ENCODE results near the gene PCBP3. TPM values are rescaled to one million over a fixed set of nuclear protein-coding genes. Genes with fewer than 3 reads are reported as not detected.

The PCBP3 gene
- total RNA-seq, 1 experiment from 2014 or later, result not detected

GRCh38 chr21:45822429-45823099 lies 179.0 kb downstream of the PCBP3 start:
- Histone ChIP-seq H3K4me3 (ENCODE audit: low read depth in 2 of 2, low read length in 2 of 2) (no peak overlapping the region), H3K4me1 (ENCODE audit: control insufficient read depth, insufficient read depth, low read length) (no peaks in the 10 kb centered on the region; the same call in 1 of the 2 replicates), H3K9me3 (ENCODE audit: control insufficient read depth, insufficient read depth, low read depth, low read length) (no peaks in the 10 kb centered on the region), H3K27ac (ENCODE audit: low read length) (no peak overlapping the region), H3K27me3 (ENCODE audit: control insufficient read depth, insufficient read depth, low read length) (no peaks in the 10 kb centered on the region; the same call in 1 of the 2 replicates), H3K36me3 (ENCODE audit: control insufficient read depth, insufficient read depth, low read length) (no peaks in the 10 kb centered on the region)
- DNase-seq (ENCODE audit: low read depth, low spot score) (no peak), ATAC-seq (no peak)
- CTCF ChIA-PET, result interaction anchor here (0.6 to 0.9 kb wide), 2 partner anchors 85 to 266 kb away, joined by 3 to 4 read pairs; no protein-coding TSS in a partner anchor
- intact Hi-C loops (cut with micrococcal nuclease; ENCODE audit: unreplicated experiment), result no loop called here
- in situ Hi-C loops (cut with HindIII; ENCODE audit: low pct_unique_long_range_greater_than_20kb, low sequenced_read_pairs), result no loop called here
- BruUV-seq (replicated peaks), result no TSS peak
- POLR2A ChIA-PET, result no interaction called here
- TF ChIP-seq POLR2AphosphoS5 (IDR thresholded peaks at IDR 0.05; ENCODE audit: low read depth, low read length), result no peak
- no peak for TF ChIP-seq TCF7L2 (IDR thresholded peaks at IDR 0.05; ENCODE audit: low read depth, low read length)
- TF ChIP-seq CTCF (IDR thresholded peaks at IDR 0.05), result no peak
- TF ChIP-seq, protein P1, sequence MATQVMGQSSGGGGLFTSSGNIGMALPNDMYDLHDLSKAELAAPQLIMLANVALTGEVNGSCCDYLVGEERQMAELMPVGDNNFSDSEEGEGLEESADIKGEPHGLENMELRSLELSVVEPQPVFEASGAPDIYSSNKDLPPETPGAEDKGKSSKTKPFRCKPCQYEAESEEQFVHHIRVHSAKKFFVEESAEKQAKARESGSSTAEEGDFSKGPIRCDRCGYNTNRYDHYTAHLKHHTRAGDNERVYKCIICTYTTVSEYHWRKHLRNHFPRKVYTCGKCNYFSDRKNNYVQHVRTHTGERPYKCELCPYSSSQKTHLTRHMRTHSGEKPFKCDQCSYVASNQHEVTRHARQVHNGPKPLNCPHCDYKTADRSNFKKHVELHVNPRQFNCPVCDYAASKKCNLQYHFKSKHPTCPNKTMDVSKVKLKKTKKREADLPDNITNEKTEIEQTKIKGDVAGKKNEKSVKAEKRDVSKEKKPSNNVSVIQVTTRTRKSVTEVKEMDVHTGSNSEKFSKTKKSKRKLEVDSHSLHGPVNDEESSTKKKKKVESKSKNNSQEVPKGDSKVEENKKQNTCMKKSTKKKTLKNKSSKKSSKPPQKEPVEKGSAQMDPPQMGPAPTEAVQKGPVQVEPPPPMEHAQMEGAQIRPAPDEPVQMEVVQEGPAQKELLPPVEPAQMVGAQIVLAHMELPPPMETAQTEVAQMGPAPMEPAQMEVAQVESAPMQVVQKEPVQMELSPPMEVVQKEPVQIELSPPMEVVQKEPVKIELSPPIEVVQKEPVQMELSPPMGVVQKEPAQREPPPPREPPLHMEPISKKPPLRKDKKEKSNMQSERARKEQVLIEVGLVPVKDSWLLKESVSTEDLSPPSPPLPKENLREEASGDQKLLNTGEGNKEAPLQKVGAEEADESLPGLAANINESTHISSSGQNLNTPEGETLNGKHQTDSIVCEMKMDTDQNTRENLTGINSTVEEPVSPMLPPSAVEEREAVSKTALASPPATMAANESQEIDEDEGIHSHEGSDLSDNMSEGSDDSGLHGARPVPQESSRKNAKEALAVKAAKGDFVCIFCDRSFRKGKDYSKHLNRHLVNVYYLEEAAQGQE (IDR thresholded peaks at IDR 0.05; ENCODE audit: insufficient read depth in 1 of 2, low read depth in 2 of 2, low read length in 1 of 2), result no peak

GRCh38 chr21:45823100-45823681 lies 179.7 kb downstream of the PCBP3 start:
- CTCF ChIA-PET, result no interaction called here
- BruUV-seq (replicated peaks), result no TSS peak
- H3K27me3 ChIP-seq (ENCODE audit: control insufficient read depth, insufficient read depth, low read length), result no peaks in the 10 kb centered on the region; the same call in 1 of the 2 replicates
- POLR2A ChIA-PET, result no interaction called here
- DNase-seq (ENCODE audit: low read depth, low spot score) (no peak), ATAC-seq (no peak)
- no peaks in the 10 kb centered on the region for H3K36me3 ChIP-seq (ENCODE audit: control insufficient read depth, insufficient read depth, low read length)
- no peak overlapping the region for H3K27ac ChIP-seq (ENCODE audit: low read length)
- H3K4me3 ChIP-seq (ENCODE audit: low read depth in 2 of 2, low read length in 2 of 2), result no peak overlapping the region
- intact Hi-C loops (cut with micrococcal nuclease; ENCODE audit: unreplicated experiment), result no loop called here
- H3K9me3 ChIP-seq (ENCODE audit: control insufficient read depth, insufficient read depth, low read depth, low read length), result no peaks in the 10 kb centered on the region
- no peaks in the 10 kb centered on the region; the same call in 1 of the 2 replicates for H3K4me1 ChIP-seq (ENCODE audit: control insufficient read depth, insufficient read depth, low read length)
- TF ChIP-seq, protein P1 (IDR thresholded peaks at IDR 0.05; ENCODE audit: insufficient read depth in 1 of 2, low read depth in 2 of 2, low read length in 1 of 2), result no peak
- no peak for TF ChIP-seq CTCF (IDR thresholded peaks at IDR 0.05)
- no peak for TF ChIP-seq TCF7L2 (IDR thresholded peaks at IDR 0.05; ENCODE audit: low read depth, low read length)
- no peak for TF ChIP-seq POLR2AphosphoS5 (IDR thresholded peaks at IDR 0.05; ENCODE audit: low read depth, low read length)
- no peak for TF ChIP-seq SIN3A (IDR thresholded peaks at IDR 0.05; ENCODE audit: borderline replicate concordance, insufficient read depth, low read depth, low read length)
- in situ Hi-C loops (cut with HindIII; ENCODE audit: low pct_unique_long_range_greater_than_20kb, low sequenced_read_pairs), result no loop called here

All from Panc1 (cell line).